PC-3 (cell line): ENCODE measurements around the gene LPCAT2.

Experiments used
- CTCF ChIP-seq: fragments of 300-600 bp; sonication (generic); conservative IDR thresholded peaks from 2 replicates; pipeline ENCODE4 v1.5.1; 2017; ENCODE audit warnings: antibody characterized with exemption, low read depth, mild to moderate bottlenecking, low read length
- EZH2 ChIP-seq: fragments of 300-600 bp; sonication (generic); IDR thresholded peaks from one replicate; pipeline ENCODE4 v1.6.1; 2017; ENCODE audit warnings: antibody characterized with exemption, mild to moderate bottlenecking, low read length; ENCODE audit not compliant: unreplicated experiment
- EZH2phosphoT487 ChIP-seq: fragments of 300-600 bp; sonication (generic); IDR thresholded peaks from 2 replicates; pipeline ENCODE4 v1.6.1; 2018; ENCODE audit warnings: mild to moderate bottlenecking, antibody characterized with exemption, low read length, borderline replicate concordance

DNA sequence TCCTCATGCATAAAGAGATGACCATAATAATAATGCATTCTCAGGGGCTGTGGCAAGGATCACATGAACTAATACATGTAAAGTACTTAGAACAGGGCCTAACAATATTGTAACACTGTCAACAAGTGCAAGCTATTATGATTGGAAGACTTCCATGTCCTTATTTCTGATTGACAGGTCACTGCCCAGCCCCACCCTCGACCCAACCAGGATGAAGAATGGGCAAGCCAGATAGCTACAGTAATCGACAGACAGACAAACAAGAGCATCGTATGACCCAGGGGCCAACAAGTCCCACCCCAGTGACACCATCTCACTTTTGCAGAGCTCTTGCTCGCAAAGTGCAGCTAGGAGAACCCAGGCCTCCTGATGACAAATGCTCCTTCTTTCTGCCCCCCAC, 44.5 kb upstream of the LPCAT2 start:
- no peak for TF ChIP-seq CTCF
- no peak for TF ChIP-seq EZH2
- no peak for TF ChIP-seq EZH2phosphoT487
